GM18505 (cell line): ENCODE measurements around the gene PLXNB1.
"Not testable (repeated sequence)": the region's sequence is repeated elsewhere in the genome, so short reads cannot be mapped to it uniquely, and the experiment has no call there.

Source experiments
- ATAC-seq: cut with Tn5 transposase; IDR thresholded peaks from one replicate; pipeline ENCODE4 v1.9.1; 2021; ENCODE audit not compliant: unreplicated experiment
- POLR2A ChIP-seq: IDR thresholded peaks from 4 replicates; pipeline ENCODE4 v1.6.1; 2011; ENCODE audit warnings: borderline replicate concordance; ENCODE audit not compliant: insufficient read depth, insufficient read length; ENCODE audit errors: extremely low read depth

PLXNB1 gene

DNA sequence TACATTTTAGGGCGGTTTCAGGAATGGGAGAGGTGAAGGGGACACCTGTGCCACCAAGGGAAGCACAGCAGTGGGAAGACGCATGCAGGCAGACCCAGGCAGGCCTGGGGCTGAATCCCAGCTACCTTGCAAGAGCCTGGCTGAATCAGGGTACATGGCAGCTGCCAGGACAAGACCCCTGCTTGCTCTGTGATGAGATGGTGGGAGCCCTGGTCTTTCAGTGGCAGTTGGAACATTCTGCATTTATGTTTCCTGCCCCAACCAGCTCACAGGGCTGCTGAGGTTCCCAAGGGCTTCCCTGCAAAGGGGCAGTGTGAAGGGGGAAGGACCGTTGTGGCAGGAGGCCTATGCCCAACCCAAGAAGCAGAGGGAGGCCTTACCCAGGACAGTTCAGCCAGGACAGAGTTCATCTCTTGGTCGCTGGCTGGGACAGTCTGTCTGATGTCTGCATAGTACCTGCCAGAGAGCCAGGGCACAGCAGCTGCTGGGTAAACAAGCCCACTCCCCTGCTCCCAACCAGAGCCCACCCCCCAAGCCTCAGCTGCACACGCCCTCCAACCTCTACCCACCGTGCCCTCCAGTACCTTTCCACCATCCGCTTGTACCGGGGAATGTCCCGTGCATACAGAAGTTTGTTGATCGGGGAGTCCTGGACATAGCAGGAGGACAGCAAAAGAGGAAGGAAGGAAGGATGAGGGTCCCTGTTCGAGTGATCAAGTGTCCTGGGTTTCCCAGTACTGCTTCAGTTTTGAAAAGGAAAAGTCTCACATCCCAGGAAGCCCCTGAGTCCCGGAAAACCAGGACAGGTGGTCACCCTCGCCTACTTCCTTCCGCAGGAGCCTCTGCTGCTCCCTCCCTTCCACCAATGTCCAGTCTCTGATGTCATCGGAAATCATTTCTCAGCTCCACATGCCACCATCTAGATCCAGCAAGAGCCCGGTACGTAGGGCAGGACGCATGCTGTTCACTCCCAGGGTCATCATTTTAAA, 23.1 kb downstream of the PLXNB1 start:
- no peak for ATAC-seq
- no peak for TF ChIP-seq POLR2A

GRCh38 chr3:48405971-48406370, 23.9 kb downstream of the PLXNB1 start:
- ATAC-seq = no peak
- TF ChIP-seq POLR2A = no peak

DNA sequence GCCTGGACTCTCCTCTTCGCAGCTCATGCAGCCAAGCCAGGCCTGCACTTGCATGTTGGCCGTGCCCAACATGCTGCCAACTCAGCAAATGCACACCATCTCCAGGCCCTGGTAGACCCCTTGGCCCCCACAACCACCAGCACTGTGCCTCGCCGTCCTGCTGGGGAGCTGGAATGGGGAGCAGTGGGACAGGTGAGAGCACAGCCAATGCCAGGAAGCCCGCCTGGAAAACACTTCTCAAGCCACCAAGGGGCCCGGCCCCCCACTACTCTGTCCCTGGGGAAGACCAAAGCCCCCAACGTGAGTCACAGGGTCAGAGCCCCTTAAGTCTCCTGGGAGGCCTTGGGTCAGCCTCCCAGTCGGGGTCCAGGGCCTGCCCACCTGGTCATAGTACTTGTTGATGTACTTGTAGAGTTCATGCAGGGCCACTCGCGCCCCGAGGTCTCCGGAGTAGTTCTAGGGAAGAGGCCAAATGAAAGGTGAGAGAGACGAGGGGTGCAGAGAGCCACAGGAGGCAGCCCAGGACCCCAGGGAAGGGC, 24.5 kb downstream of the PLXNB1 start:
- no peak for TF ChIP-seq POLR2A
- no peak for ATAC-seq

DNA sequence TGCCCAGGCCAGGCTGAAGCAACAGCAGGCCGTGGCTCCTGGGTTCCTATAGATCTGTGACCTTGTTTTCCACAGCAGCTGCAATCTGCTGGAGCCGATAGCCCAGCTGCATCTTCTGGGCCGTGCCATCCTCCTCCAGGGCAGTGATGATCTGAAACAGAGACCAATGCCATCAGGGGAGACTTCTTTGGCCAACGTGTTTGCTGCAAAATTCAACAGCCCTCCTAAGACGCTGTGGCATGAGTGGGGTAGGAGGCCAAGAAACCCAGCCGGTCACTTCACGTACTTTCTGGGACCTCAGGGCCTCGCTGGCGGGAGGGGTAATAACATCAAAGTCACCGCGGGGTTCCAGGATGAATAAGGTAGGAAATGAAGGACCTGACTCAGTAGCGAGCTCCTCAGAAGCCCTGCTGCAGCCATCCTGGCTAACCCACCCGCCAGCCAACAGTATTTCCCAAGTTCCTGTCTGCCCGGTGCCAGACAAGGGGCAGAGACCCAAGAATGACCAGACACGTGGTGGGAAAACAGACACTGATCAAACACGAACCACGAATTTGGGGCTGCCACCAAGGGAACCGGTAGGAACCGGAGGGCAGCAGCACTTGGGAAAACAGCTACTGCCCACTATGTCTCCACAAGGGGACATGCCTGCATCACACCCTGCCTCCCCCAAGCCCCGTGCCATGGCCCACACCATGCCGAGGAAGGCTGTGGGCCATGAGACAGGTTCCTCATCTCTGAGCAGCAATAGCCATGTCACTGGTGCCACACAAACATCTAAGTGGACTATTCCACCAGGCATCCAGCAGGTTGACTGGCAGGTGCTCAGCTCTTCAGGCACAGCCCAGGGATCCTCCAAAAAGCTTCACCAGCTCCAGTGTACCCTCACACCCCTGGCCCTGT, 25.2 kb downstream of the PLXNB1 start:
- TF ChIP-seq POLR2A = no peak
- ATAC-seq = no peak

DNA sequence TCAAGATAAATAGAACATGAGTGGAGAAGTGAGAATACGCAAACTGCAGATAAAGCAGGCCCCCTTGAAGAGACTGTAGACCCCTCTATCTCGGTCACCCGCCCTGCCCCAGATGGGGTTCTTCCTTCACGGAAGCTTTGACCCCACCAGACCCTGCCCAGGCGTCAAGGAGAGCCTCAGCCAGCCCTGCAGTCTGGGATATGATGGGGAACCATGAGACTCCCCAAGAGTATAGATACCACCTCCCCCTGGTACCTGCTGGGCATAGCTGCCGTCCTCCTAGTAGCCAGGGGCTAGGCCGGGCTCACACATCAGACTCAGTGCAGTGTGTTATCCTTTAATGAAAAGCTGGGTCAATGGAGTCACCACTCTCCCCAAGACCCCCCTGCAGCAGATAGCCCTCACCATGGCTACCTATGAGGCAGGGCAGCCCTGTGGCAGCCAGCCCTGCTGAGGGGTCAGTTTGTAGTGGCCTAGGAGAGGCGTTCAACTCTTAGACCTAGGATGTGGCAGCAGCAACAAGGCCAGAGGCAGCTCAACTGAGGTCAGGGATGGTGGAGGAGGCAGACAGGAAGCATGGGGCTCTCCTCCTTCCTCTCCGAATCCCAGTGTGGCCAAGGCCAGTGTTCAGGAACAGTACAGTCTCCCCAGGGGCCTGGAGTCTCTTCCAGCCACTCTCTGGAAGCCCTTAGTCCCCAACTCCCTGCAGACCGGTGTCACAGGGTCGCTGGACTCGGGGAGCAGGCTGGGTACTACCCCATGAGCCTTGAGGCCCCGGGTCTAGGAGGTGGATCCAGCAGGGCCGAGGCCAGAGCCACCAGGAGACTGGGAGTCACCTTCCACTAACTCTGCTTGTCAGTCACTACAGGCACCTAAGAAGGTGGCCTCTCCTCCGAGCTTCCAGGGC, 26.1 kb downstream of the PLXNB1 start:
- TF ChIP-seq POLR2A = no peak
- no peak for ATAC-seq

GRCh38 chr3:48402907-48403306, 27.0 kb downstream of the PLXNB1 start:
- no peak for ATAC-seq
- no peak for TF ChIP-seq POLR2A

DNA sequence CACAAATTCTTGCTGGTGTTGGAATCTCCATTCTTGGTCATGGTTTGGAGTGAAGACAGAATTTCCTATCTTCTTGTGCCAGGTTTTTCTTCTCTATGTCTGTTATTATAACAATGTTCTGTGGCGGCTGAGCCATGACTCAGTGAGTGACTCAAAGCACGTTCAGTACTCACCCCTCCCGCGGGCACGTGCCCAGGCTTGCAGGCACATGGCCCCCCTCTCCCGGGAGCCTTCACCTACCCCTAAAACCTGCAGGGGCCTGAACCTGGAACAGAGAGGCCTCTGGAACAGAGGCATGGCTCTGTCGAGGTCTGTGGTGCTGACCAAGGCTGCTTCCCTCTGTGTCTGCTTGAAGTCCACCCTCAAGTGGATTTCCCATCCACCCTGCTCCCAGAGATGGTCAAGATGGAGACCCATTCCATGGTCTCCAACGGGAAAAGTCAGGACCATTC, 27.6 kb downstream of the PLXNB1 start:
- ATAC-seq = no peak
- no peak for TF ChIP-seq POLR2A

GRCh38 chr3:48401434-48401901, 28.4 kb downstream of the PLXNB1 start:
- not testable (repeated sequence) for ATAC-seq

- ATAC-seq = no peak
- TF ChIP-seq POLR2A = no peak
These were observed 29.0 kb downstream of the PLXNB1 start for GRCh38 chr3:48400824-48401433.

GRCh38 chr3:48399387-48400172, 30.3 kb downstream of the PLXNB1 start:
- no peak for TF ChIP-seq POLR2A
- no peak for ATAC-seq

GRCh38 chr3:48398701-48399386, 31.0 kb downstream of the PLXNB1 start:
- ATAC-seq = no peak

More at GRCh38 chr3:48398701-48399386, 31.0 kb downstream of the PLXNB1 start:
- no peak for TF ChIP-seq POLR2A
